Panc1 (cell line): Measurements from ENCODE around the gene RIMBP2.

ENCODE experiments used
- POLR2AphosphoS5 ChIP-seq: IDR thresholded peaks from 2 replicates; pipeline ENCODE4 v1.6.1; 2012; ENCODE audit warnings: mild to moderate bottlenecking, low read depth, low read length, moderate library complexity
- TCF7L2 ChIP-seq: IDR thresholded peaks from 2 replicates; pipeline ENCODE4 v1.6.1; 2011; ENCODE audit warnings: mild to moderate bottlenecking, low read depth, low read length, inconsistent platforms
- TF ChIP-seq, protein P1 (sequence below): fragments of 450-650 bp; IDR thresholded peaks from 2 replicates; pipeline ENCODE4 v1.5.1; 2017; ENCODE audit warnings: mild to moderate bottlenecking
- TF ChIP-seq, protein P2 (sequence below), 2 experiments: IDR thresholded peaks; 2 replicates each; pipeline ENCODE4 v1.6.1; 2011 to 2012; ENCODE audit warnings: low read depth in 2 of 2, control low read depth in 1 of 2, low read length in 1 of 2, mild to moderate bottlenecking in 1 of 2, moderate library complexity in 1 of 2; ENCODE audit not compliant: insufficient read depth in 1 of 2

- TF ChIP-seq, protein P1, sequence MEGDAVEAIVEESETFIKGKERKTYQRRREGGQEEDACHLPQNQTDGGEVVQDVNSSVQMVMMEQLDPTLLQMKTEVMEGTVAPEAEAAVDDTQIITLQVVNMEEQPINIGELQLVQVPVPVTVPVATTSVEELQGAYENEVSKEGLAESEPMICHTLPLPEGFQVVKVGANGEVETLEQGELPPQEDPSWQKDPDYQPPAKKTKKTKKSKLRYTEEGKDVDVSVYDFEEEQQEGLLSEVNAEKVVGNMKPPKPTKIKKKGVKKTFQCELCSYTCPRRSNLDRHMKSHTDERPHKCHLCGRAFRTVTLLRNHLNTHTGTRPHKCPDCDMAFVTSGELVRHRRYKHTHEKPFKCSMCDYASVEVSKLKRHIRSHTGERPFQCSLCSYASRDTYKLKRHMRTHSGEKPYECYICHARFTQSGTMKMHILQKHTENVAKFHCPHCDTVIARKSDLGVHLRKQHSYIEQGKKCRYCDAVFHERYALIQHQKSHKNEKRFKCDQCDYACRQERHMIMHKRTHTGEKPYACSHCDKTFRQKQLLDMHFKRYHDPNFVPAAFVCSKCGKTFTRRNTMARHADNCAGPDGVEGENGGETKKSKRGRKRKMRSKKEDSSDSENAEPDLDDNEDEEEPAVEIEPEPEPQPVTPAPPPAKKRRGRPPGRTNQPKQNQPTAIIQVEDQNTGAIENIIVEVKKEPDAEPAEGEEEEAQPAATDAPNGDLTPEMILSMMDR = no peak
- TF ChIP-seq TCF7L2 (no peak), POLR2AphosphoS5 (no peak)
- TF ChIP-seq, protein P2, sequence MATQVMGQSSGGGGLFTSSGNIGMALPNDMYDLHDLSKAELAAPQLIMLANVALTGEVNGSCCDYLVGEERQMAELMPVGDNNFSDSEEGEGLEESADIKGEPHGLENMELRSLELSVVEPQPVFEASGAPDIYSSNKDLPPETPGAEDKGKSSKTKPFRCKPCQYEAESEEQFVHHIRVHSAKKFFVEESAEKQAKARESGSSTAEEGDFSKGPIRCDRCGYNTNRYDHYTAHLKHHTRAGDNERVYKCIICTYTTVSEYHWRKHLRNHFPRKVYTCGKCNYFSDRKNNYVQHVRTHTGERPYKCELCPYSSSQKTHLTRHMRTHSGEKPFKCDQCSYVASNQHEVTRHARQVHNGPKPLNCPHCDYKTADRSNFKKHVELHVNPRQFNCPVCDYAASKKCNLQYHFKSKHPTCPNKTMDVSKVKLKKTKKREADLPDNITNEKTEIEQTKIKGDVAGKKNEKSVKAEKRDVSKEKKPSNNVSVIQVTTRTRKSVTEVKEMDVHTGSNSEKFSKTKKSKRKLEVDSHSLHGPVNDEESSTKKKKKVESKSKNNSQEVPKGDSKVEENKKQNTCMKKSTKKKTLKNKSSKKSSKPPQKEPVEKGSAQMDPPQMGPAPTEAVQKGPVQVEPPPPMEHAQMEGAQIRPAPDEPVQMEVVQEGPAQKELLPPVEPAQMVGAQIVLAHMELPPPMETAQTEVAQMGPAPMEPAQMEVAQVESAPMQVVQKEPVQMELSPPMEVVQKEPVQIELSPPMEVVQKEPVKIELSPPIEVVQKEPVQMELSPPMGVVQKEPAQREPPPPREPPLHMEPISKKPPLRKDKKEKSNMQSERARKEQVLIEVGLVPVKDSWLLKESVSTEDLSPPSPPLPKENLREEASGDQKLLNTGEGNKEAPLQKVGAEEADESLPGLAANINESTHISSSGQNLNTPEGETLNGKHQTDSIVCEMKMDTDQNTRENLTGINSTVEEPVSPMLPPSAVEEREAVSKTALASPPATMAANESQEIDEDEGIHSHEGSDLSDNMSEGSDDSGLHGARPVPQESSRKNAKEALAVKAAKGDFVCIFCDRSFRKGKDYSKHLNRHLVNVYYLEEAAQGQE (IDR thresholded peaks at IDR 0.05; ENCODE audit: insufficient read depth in 1 of 2, low read depth in 2 of 2, low read length in 1 of 2) = no peak
Observed at GRCh38 chr12:130739571-130739970, 23.5 kb upstream of the RIMBP2 start.
